ENCODE results near the gene CISD1. TPM values are rescaled to one million over a fixed set of nuclear protein-coding genes. Genes with fewer than 3 reads are reported as not detected.

The CISD1 gene
- total RNA-seq, 4 donors from 2014 or later, result 19.0 to 93.5 (median 50.6) TPM

DNA sequence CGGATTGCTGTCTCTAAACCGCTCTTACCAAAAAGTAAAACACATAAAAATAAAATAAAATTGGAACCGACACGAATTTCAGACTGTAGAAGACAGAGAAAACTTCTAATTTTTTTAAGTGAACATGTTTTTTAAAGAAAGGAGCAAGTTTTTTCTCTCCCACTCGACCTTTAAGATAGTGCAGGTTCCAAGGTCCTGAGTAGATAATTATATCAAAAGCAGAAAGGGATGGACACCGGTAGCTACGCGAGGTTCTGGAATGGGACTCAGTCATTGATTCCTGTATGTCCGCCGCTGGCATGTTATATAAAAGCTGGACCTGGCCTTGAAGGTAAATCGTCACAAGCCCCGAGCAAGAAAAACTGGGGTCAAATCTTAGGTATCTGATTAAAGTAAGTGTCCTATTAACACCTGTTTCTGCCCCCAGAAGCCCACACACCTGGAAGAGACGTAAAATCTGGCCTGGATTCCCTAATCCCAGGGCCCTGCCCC, 462 bp upstream of the CISD1 start:
- no peak for DNase-seq
- peak overlapping the region; percentile 97 to 98 (median 98) for H3K27ac ChIP-seq
- peak overlapping the region; percentile 73 to 90 (median 84) for H3K4me3 ChIP-seq
- no peak for TF ChIP-seq POLR2A (IDR thresholded peaks at IDR 0.05)
- TF ChIP-seq, protein P1, sequence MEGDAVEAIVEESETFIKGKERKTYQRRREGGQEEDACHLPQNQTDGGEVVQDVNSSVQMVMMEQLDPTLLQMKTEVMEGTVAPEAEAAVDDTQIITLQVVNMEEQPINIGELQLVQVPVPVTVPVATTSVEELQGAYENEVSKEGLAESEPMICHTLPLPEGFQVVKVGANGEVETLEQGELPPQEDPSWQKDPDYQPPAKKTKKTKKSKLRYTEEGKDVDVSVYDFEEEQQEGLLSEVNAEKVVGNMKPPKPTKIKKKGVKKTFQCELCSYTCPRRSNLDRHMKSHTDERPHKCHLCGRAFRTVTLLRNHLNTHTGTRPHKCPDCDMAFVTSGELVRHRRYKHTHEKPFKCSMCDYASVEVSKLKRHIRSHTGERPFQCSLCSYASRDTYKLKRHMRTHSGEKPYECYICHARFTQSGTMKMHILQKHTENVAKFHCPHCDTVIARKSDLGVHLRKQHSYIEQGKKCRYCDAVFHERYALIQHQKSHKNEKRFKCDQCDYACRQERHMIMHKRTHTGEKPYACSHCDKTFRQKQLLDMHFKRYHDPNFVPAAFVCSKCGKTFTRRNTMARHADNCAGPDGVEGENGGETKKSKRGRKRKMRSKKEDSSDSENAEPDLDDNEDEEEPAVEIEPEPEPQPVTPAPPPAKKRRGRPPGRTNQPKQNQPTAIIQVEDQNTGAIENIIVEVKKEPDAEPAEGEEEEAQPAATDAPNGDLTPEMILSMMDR (IDR thresholded peaks at IDR 0.05), result no peak
- H3K36me3 ChIP-seq, result no peaks in the 10 kb centered on the region
- H3K27me3 ChIP-seq, result no peaks in the 10 kb centered on the region
- H3K9me3 ChIP-seq, result no peaks in the 10 kb centered on the region
- peaks cover 0 to 16% (median 4%) of the 10 kb centered on the region in 4 donors for H3K4me1 ChIP-seq

DNA sequence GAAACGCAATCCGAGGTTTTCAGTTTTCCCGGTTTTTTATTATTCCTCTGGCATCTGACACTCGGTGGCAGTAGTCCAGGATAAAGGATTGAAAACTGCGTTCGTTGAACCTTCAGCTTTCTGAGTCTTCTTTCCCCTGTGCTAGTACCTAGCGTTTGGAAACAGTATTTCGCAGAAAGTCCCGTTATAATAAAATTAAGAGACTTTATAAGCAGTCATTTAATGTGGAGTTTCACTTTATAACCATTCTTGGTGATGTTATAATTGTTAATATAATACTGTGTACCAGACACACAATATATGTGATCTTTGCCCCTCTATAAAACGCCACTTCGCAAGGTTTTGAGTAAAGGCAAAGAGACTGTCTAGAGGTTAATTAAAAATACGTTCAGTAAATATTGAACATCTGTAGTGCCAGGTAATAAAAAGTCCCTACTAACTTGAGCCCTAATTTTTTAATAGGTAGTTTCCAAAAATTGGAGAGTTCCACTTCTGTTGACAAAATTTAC, 874 bp downstream of the CISD1 start:
- Histone ChIP-seq H3K27ac (peak overlapping the region; percentile 97 to 98 (median 98)), H3K4me1 (peaks cover 0 to 26% (median 6%) of the 10 kb centered on the region in 4 donors), H3K36me3 (no peaks in the 10 kb centered on the region), H3K4me3 (peak overlapping the region; percentile 73 to 90 (median 84)), H3K9me3 (no peaks in the 10 kb centered on the region), H3K27me3 (no peaks in the 10 kb centered on the region)
- TF ChIP-seq POLR2A (IDR thresholded peaks at IDR 0.05), result no peak
- TF ChIP-seq, protein P1 (IDR thresholded peaks at IDR 0.05), result peak in 1 of 6 experiments; percentile 6
- DNase-seq, result no peak

DNA sequence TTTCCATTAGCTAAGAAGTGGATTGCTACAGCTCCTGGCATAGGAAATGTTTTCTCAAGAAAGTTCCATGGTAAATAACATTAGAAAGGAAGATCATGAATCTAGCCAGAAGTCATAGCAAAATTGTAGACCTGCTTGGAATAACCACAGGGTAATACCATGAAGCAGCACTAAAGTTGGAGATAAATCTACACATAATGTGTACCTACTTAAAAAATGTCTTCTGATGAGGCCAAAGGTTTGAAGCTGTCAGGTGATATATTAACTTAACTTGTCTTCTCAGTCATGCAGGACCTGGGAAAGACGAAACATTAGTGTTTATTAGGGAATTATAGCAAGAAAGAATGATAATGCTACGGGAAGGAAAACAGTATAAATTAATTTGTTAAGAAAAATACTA, 6.3 kb downstream of the CISD1 start:
- Histone ChIP-seq H3K36me3 (peaks cover 0 to 24% (median 0%) of the 10 kb centered on the region in 3 donors), H3K27me3 (no peaks in the 10 kb centered on the region), H3K9me3 (no peaks in the 10 kb centered on the region), H3K4me1 (peaks cover 0 to 24% (median 2%) of the 10 kb centered on the region in 4 donors), H3K27ac (peak overlapping the region in 2 of 4 donors; percentile 51 to 74), H3K4me3 (peak overlapping the region in 2 of 4 donors; percentile 27 to 37)
- no peak for DNase-seq
- TF ChIP-seq, protein P1 (IDR thresholded peaks at IDR 0.05), result no peak
- no peak for TF ChIP-seq POLR2A (IDR thresholded peaks at IDR 0.05)

DNA sequence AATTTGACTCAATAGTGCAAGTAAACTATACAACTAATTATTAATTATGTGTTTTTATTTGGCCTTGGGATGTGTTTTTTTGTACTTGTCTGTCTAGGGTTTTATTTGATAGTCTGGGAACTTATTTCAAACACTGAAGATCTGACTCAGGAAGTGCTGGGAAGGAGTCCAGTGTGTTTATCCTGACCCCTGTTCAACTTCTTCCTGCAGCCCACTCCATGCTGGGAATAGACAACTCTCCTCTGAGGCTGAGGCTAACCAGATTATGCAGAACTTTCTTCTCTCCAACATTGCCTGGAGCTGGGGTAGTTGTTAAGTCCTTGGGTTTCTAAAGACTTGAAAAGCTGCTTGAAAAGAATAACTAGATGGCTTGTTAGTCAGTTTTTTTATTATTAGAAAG, 6.9 kb downstream of the CISD1 start:
- peaks cover 0 to 24% (median 2%) of the 10 kb centered on the region in 4 donors for H3K4me1 ChIP-seq
- H3K27ac ChIP-seq, result peak overlapping the region in 2 of 4 donors; percentile 51 to 74
- TF ChIP-seq, protein P1 (IDR thresholded peaks at IDR 0.05), result no peak
- TF ChIP-seq POLR2A (IDR thresholded peaks at IDR 0.05), result no peak
- H3K4me3 ChIP-seq, result peak overlapping the region in 1 of 4 donors; percentile 27
- no peaks in the 10 kb centered on the region for H3K9me3 ChIP-seq
- no peak for DNase-seq
- H3K36me3 ChIP-seq, result peaks cover 0 to 24% (median 0%) of the 10 kb centered on the region in 3 donors
- H3K27me3 ChIP-seq, result no peaks in the 10 kb centered on the region

DNA sequence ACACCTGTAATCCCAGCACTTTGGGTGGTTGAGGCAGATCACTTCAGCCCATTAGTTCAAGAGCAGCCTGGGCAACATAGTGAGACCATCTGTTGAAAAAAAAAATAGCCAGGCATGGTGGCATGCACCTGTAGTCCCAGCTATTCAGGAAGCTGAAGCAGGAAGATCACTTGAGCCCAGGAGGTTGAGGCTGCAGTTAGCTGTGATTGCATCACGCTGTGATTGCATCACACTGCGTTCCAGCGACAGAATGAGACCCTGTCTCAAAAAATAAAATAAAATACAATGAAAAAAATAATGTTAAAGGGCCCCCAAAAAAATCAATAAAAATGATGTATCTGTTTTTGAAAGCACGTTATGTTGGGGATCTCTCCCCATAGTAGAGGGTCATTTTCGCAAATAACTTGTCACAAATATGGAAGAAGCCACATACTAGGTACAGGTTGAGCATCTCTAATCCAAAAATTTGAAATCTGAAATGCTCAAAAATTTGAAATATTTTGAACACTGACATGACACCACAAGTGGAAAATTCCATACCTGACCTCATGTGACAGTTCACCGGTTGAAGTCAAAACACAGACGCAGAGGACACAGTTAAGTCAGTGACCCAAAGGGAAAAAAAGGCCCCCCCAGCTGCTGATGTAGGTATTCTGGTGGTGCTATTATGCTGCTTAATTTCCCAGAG, 9.5 kb downstream of the CISD1 start:
- no peak overlapping the region for H3K27ac ChIP-seq
- DNase-seq, result no peak
- peaks cover 0 to 24% (median 2%) of the 10 kb centered on the region in 4 donors for H3K4me1 ChIP-seq
- TF ChIP-seq POLR2A (IDR thresholded peaks at IDR 0.05), result no peak
- TF ChIP-seq, protein P1 (IDR thresholded peaks at IDR 0.05), result no peak
- H3K9me3 ChIP-seq, result no peaks in the 10 kb centered on the region
- H3K27me3 ChIP-seq, result no peaks in the 10 kb centered on the region
- H3K36me3 ChIP-seq, result peaks cover 0 to 24% (median 0%) of the 10 kb centered on the region in 3 donors
- no peak overlapping the region for H3K4me3 ChIP-seq

Data from Peyer's patch (tissue), 4 donors.